ENCODE measurements around the gene SNAP47. TPM values are rescaled to one million over a fixed set of nuclear protein-coding genes. Genes with fewer than 3 reads are reported as not detected.

Gene SNAP47
- total and polyA plus RNA-seq, 2 of the 4 experiments (the other 2 are of a cell fraction): 39.4 to 72.9 TPM

- Histone ChIP-seq H3K18ac (ENCODE audit: low read depth, low read length) (no peak overlapping the region), H3K4ac (ENCODE audit: low read depth, low read length) (no peak overlapping the region), H3K27ac (ENCODE audit: insufficient read depth, low read length) (no peak overlapping the region), H3K9me1 (ENCODE audit: insufficient read depth, low read length) (peaks cover 4% of the 10 kb centered on the region; the same call in 1 of the 2 replicates), H3K23ac (ENCODE audit: low read depth, low read length) (no peak overlapping the region), H3K36me3 (ENCODE audit: control insufficient read depth, insufficient read depth, low read length) (peaks cover 27% of the 10 kb centered on the region), H3K79me1 (ENCODE audit: low read depth in 1 of 2, low read length in 2 of 2) (peaks cover 35 to 80% of the 10 kb centered on the region in 2 experiments), H3K56ac (ENCODE audit: extremely low read depth, insufficient read depth, low read length) (no peak overlapping the region), H3K9me3 (ENCODE audit: control insufficient read depth, insufficient read depth, low read length) (no peaks in the 10 kb centered on the region), H3K4me1 (ENCODE audit: control insufficient read depth, insufficient read depth, low read length) (peaks cover 2% of the 10 kb centered on the region; the same call in 1 of the 2 replicates), H2BK5ac (ENCODE audit: low read depth, low read length, poor library complexity, severe bottlenecking) (no peak overlapping the region), H4K20me1 (ENCODE audit: insufficient read depth, low read length) (peaks cover 58% of the 10 kb centered on the region), H3K4me3 (ENCODE audit: insufficient read depth, low read depth, low read length) (no peak overlapping the region), H3K14ac (replicated peaks; ENCODE audit: low read depth, low read length) (no peak overlapping the region), H4K5ac (ENCODE audit: low read depth, low read length) (no peak overlapping the region), H4K91ac (ENCODE audit: insufficient read depth, low read depth, low read length) (no peak overlapping the region), H3K9ac (ENCODE audit: low read depth, low read length) (no peak overlapping the region), H2BK120ac (ENCODE audit: low read depth, low read length) (no peak overlapping the region), H2BK15ac (ENCODE audit: low read depth, low read length) (no peak overlapping the region), H4K8ac (ENCODE audit: low read depth in 2 of 2, low read length in 2 of 2) (no peak overlapping the region), H3K4me2 (ENCODE audit: low read depth, low read length) (no peak overlapping the region), H3K27me3 (ENCODE audit: control insufficient read depth, insufficient read depth, low read length) (no peaks in the 10 kb centered on the region), H2AK5ac (ENCODE audit: low read depth, low read length) (no peak overlapping the region), H2AK9ac (replicated peaks; ENCODE audit: low read depth, low read length, poor library complexity) (no peak overlapping the region), H2BK20ac (ENCODE audit: low read depth, low read length) (no peak overlapping the region), H2AFZ (replicated peaks; ENCODE audit: low read length, poor library complexity) (no peak overlapping the region)
- in situ Hi-C loops (cut with MboI; ENCODE audit: low sequenced_read_pairs): no loop called here
- no TSS peak for BruUV-seq (replicated peaks)
- TF ChIP-seq RFX5 (IDR thresholded peaks at IDR 0.05; ENCODE audit: low read depth, low read length): no peak
- TF ChIP-seq CHD1 (IDR thresholded peaks at IDR 0.05; ENCODE audit: low read depth, low read length): no peak
- TF ChIP-seq, protein P1, sequence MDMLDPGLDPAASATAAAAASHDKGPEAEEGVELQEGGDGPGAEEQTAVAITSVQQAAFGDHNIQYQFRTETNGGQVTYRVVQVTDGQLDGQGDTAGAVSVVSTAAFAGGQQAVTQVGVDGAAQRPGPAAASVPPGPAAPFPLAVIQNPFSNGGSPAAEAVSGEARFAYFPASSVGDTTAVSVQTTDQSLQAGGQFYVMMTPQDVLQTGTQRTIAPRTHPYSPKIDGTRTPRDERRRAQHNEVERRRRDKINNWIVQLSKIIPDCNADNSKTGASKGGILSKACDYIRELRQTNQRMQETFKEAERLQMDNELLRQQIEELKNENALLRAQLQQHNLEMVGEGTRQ (IDR thresholded peaks at IDR 0.05; ENCODE audit: low read depth, low read length): no peak
- no peak for TF ChIP-seq MXI1 (IDR thresholded peaks at IDR 0.05; ENCODE audit: borderline replicate concordance, low read depth, low read length)
- no peak for TF ChIP-seq RAD21 (IDR thresholded peaks at IDR 0.05; ENCODE audit: low read length)
- no peak for TF ChIP-seq POLR2A (IDR thresholded peaks at IDR 0.05; ENCODE audit: low read depth, low read length)
- no peak for TF ChIP-seq NFE2L2 (IDR thresholded peaks at IDR 0.05; ENCODE audit: low read depth, low read length)
- TF ChIP-seq, protein P2, sequence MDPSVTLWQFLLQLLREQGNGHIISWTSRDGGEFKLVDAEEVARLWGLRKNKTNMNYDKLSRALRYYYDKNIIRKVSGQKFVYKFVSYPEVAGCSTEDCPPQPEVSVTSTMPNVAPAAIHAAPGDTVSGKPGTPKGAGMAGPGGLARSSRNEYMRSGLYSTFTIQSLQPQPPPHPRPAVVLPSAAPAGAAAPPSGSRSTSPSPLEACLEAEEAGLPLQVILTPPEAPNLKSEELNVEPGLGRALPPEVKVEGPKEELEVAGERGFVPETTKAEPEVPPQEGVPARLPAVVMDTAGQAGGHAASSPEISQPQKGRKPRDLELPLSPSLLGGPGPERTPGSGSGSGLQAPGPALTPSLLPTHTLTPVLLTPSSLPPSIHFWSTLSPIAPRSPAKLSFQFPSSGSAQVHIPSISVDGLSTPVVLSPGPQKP (IDR thresholded peaks at IDR 0.05; ENCODE audit: borderline replicate concordance, low read depth, low read length): no peak
- dilution Hi-C loops (cut with HindIII; ENCODE audit: low sequenced_read_pairs, unreplicated experiment): no loop called here
- ChIA-PET POLR2A (ENCODE audit: unreplicated experiment) (interaction anchor here (0.5 kb wide), 1 partner anchor 37 kb away, joined by 6 read pairs; no protein-coding TSS in a partner anchor), CTCF (no interaction called here)
- no peak for DNase-seq
- 77% methylated on average over 4 of the region's 8 CpGs; no CpG with 5 or more reads in 1 of the 2 experiments for WGBS, 2 experiments (ENCODE audit: extremely low coverage in 2 of 2, insufficient read length in 1 of 2)
- ATAC-seq (ENCODE audit: low read depth): no peak
- intact Hi-C loops (cut with micrococcal nuclease): no loop called here
These were observed 12.1 kb downstream of the SNAP47 start for GRCh38 chr1:227747382-227747781.

Measured in IMR-90 (cell line).